ENCODE results near the gene PREB. TPM values are rescaled to one million over a fixed set of nuclear protein-coding genes. Genes with fewer than 3 reads are reported as not detected.
A peak's percentile ranks its signal among the peaks of the same experiment; 100 is the strongest.

Gene PREB
- polyA plus RNA-seq, 3 donors, result 70.0 to 78.2 (median 71.7) TPM

GRCh38 chr2:27086724-27087593 is 47.5 kb downstream of the PREB start, which contains the start of gene KHK:
Gene KHK (plus strand): TSS chr2:27086772. CDS start chr2:27087260, 488 bp downstream.
- Mint-ChIP-seq H3K9me3 (no peaks in the 10 kb centered on the region), H3K4me1 (peaks cover 23% of the 10 kb centered on the region), H3K27me3 (ENCODE audit: low read depth in 3 of 3) (peaks cover 0 to 7% (median 5%) of the 10 kb centered on the region in 3 donors), H3K4me3 (peak within 1 kb of the TSS; percentile 85 to 92), H3K27ac (peak within 1 kb of the TSS; percentile 31 to 88 (median 85)), H3K36me3 (peaks cover 0 to 3% of the 10 kb centered on the region in 2 donors)
- WGBS (ENCODE audit: insufficient coverage), result 12% methylated on average over 54 of the region's 54 CpGs
- H3K27me3 ChIP-seq (ENCODE audit: control insufficient read depth in 2 of 2, insufficient read depth in 2 of 2, low read length in 2 of 2), result no peaks in the 10 kb centered on the region
- DNase-seq, result no peak
- no peaks in the 10 kb centered on the region for H3K36me3 ChIP-seq (replicated peaks in 1 of 2; ENCODE audit: control insufficient read depth in 1 of 2, insufficient read depth in 2 of 2, low read length in 2 of 2)
- intact Hi-C loops (cut with micrococcal nuclease), result loop anchor here (5.0 kb wide), 2 partner anchors 35 to 125 kb away; partner anchors contain the start of genes AGBL5 (in 2 of the 2), ATRAID (in 1 of the 2) and SLC5A6 (in 1 of the 2)
- H4K20me1 ChIP-seq (ENCODE audit: insufficient read depth, low read length), result no peaks in the 10 kb centered on the region
- peak within 1 kb of the TSS; percentile 94 for H2AFZ ChIP-seq (ENCODE audit: insufficient read depth, low read depth, low read length, poor library complexity, severe bottlenecking)
- peaks cover 27 to 34% of the 10 kb centered on the region in 2 donors for H3K4me1 ChIP-seq (ENCODE audit: control insufficient read depth in 1 of 2, insufficient read depth in 2 of 2, low read length in 2 of 2)
- peak within 1 kb of the TSS; percentile 74 for H3K9ac ChIP-seq (ENCODE audit: insufficient read depth, low read length, poor library complexity, severe bottlenecking)
- peak; percentile 58 for TF ChIP-seq CTCF (IDR thresholded peaks at IDR 0.05)
- no peaks in the 10 kb centered on the region for H3K9me3 ChIP-seq (replicated peaks in 1 of 2; ENCODE audit: control insufficient read depth in 1 of 2, insufficient read depth in 1 of 2, low read length in 2 of 2)
- peak within 1 kb of the TSS; percentile 91 for H3K4me2 ChIP-seq (replicated peaks; ENCODE audit: extremely low read depth, low read length, poor library complexity, severe bottlenecking)
- H3K79me2 ChIP-seq (ENCODE audit: insufficient read depth, low read length), result no peaks in the 10 kb centered on the region
- peak within 1 kb of the TSS; percentile 60 to 77 (median 71) for H3K4me3 ChIP-seq (replicated peaks in 1 of 3; ENCODE audit: low read depth in 2 of 3, low read length in 3 of 3)
- H3K27ac ChIP-seq (ENCODE audit: low read depth in 1 of 2, low read length in 2 of 2), result peak within 1 kb of the TSS; percentile 70 to 84

DNA sequence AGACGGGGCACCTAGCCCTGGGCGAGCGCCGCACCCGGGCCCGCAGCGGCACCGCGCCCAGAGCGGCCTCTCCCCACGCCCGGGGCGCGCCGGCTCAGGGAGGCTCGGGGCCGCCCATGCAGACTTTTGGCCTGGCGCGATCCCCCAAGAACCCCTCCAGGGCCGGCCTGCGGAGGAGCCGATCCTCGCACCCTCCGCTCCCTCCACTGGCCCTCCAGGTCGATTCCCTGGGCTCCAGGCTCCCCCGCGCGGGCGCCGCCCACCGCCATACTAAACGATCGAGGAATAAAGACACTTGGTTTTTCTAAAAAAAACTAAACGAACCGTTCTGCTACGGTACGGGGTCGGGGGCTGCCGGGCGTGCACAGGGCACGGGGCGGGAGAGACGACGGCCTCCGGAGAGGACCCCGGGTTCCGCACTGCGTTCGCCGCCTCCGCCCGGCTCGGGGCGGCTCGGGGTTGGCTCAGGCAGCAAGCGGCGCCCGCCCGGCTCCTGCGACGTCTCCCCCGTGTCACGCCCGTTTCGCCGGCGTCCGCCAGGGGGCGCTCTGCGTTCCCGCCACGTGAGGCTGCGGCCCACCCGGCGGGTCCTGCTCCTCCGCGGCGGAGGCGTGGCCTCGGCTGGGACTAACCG is 48.2 kb downstream of the PREB start:
- Mint-ChIP-seq H3K4me3 (peak overlapping the region; percentile 85 to 86), H3K27me3 (ENCODE audit: low read depth in 3 of 3) (peaks cover 0 to 7% (median 5%) of the 10 kb centered on the region in 3 donors), H3K9me3 (no peaks in the 10 kb centered on the region), H3K27ac (peak overlapping the region; percentile 31 to 88 (median 85)), H3K4me1 (peaks cover 31% of the 10 kb centered on the region), H3K36me3 (no peaks in the 10 kb centered on the region)
- Histone ChIP-seq H2AFZ (ENCODE audit: insufficient read depth, low read depth, low read length, poor library complexity, severe bottlenecking) (peak overlapping the region; percentile 94), H4K20me1 (ENCODE audit: insufficient read depth, low read length) (no peaks in the 10 kb centered on the region), H3K27me3 (ENCODE audit: control insufficient read depth in 2 of 2, insufficient read depth in 2 of 2, low read length in 2 of 2) (no peaks in the 10 kb centered on the region), H3K36me3 (replicated peaks in 1 of 2; ENCODE audit: control insufficient read depth in 1 of 2, insufficient read depth in 2 of 2, low read length in 2 of 2) (no peaks in the 10 kb centered on the region), H3K4me2 (replicated peaks; ENCODE audit: extremely low read depth, low read length, poor library complexity, severe bottlenecking) (peak overlapping the region; percentile 91), H3K27ac (ENCODE audit: low read depth in 1 of 2, low read length in 2 of 2) (peak overlapping the region; percentile 70 to 84), H3K4me3 (replicated peaks in 1 of 3; ENCODE audit: low read depth in 2 of 3, low read length in 3 of 3) (peak overlapping the region; percentile 56 to 77 (median 71)), H3K79me2 (ENCODE audit: insufficient read depth, low read length) (no peaks in the 10 kb centered on the region), H3K9ac (ENCODE audit: insufficient read depth, low read length, poor library complexity, severe bottlenecking) (peak overlapping the region; percentile 74), H3K4me1 (ENCODE audit: control insufficient read depth in 1 of 2, insufficient read depth in 2 of 2, low read length in 2 of 2) (peaks cover 34 to 41% of the 10 kb centered on the region in 2 donors), H3K9me3 (replicated peaks in 1 of 2; ENCODE audit: control insufficient read depth in 1 of 2, insufficient read depth in 1 of 2, low read length in 2 of 2) (no peaks in the 10 kb centered on the region)
- under 1% methylated on average over 81 of the region's 81 CpGs for WGBS (ENCODE audit: insufficient coverage)
- peak; percentile 92 to 94 (median 93) for DNase-seq
- intact Hi-C loops (cut with micrococcal nuclease), result loop anchor here (5.0 kb wide), 2 partner anchors 34 to 126 kb away; partner anchors contain the start of genes AGBL5 (in 2 of the 2), ATRAID (in 1 of the 2) and SLC5A6 (in 1 of the 2)
- peak; percentile 92 for TF ChIP-seq CTCF (IDR thresholded peaks at IDR 0.05)

All from CD14-positive monocyte (primary cell).